ENCODE results near the gene AP3M1.
"Not testable (repeated sequence)": the region's sequence is repeated elsewhere in the genome, so short reads cannot be mapped to it uniquely, and the experiment has no call there.

AP3M1 gene

GRCh38 chr10:74150204-74150989, at the start of gene AP3M1:
TSS of gene AP3M1 (minus strand) at chr10:74150828. CDS start at chr10:74138379, 12,449 bp downstream.
- DNase-seq (ENCODE audit: low read depth in 2 of 2), result peak; percentile 70 to 71

GRCh38 chr10:74199315-74199714, 48.7 kb upstream of the AP3M1 start:
- no peak for DNase-seq (ENCODE audit: low read depth in 2 of 2)

GRCh38 chr10:74194999-74195398, 44.4 kb upstream of the AP3M1 start:
- no peak for DNase-seq (ENCODE audit: low read depth in 2 of 2)

GRCh38 chr10:74194545-74194944, 43.9 kb upstream of the AP3M1 start:
- DNase-seq (ENCODE audit: low read depth in 2 of 2), result no peak

GRCh38 chr10:74190494-74190893, 39.9 kb upstream of the AP3M1 start:
- DNase-seq (ENCODE audit: low read depth in 2 of 2), result no peak

- no peak for DNase-seq (ENCODE audit: low read depth in 2 of 2)
Observed at GRCh38 chr10:74189999-74190421, 39.4 kb upstream of the AP3M1 start.

- DNase-seq (ENCODE audit: low read depth in 2 of 2), result not testable (repeated sequence)
Observed at GRCh38 chr10:74188617-74189016, 38.0 kb upstream of the AP3M1 start.

- no peak for DNase-seq (ENCODE audit: low read depth in 2 of 2)
Observed at GRCh38 chr10:74187237-74187636, 36.6 kb upstream of the AP3M1 start.

- DNase-seq (ENCODE audit: low read depth in 2 of 2), result no peak
Observed at GRCh38 chr10:74186678-74187077, 36.0 kb upstream of the AP3M1 start.

GRCh38 chr10:74179111-74179710, 28.6 kb upstream of the AP3M1 start:
- no peak for DNase-seq (ENCODE audit: low read depth in 2 of 2)

GRCh38 chr10:74178042-74178791, 27.6 kb upstream of the AP3M1 start:
- DNase-seq (ENCODE audit: low read depth in 2 of 2), result no peak

GRCh38 chr10:74177140-74177677, 26.6 kb upstream of the AP3M1 start:
- peak; percentile 14 to 38 for DNase-seq (ENCODE audit: low read depth in 2 of 2)

- peak; percentile 93 for DNase-seq (ENCODE audit: low read depth in 2 of 2)
Observed at GRCh38 chr10:74176380-74177139, 25.9 kb upstream of the AP3M1 start.

GRCh38 chr10:74175510-74176379, 25.1 kb upstream of the AP3M1 start:
- DNase-seq (ENCODE audit: low read depth in 2 of 2), result no peak

GRCh38 chr10:74174521-74174920, 23.9 kb upstream of the AP3M1 start:
- no peak for DNase-seq (ENCODE audit: low read depth in 2 of 2)

GRCh38 chr10:74171625-74172024, 21.0 kb upstream of the AP3M1 start:
- no peak for DNase-seq (ENCODE audit: low read depth in 2 of 2)

- DNase-seq (ENCODE audit: low read depth in 2 of 2), result no peak
Observed at GRCh38 chr10:74167443-74167842, 16.8 kb upstream of the AP3M1 start.

- DNase-seq (ENCODE audit: low read depth in 2 of 2), result no peak
Observed at GRCh38 chr10:74165530-74165901, 14.9 kb upstream of the AP3M1 start.

- no peak for DNase-seq (ENCODE audit: low read depth in 2 of 2)
Observed at GRCh38 chr10:74164716-74165529, 14.3 kb upstream of the AP3M1 start.

Measured in stimulated activated CD4-positive, alpha-beta T cell treated with anti-CD3 and anti-CD28 coated beads, Interleukin-12 subunit alpha, Interleukin-12 subunit beta, amount 100 ng/mL, for 24 hours (primary cell).